Measurements from ENCODE around the gene SUPT7L. TPM values are rescaled to one million over a fixed set of nuclear protein-coding genes. Genes with fewer than 3 reads are reported as not detected.

Gene SUPT7L
- total and polyA plus RNA-seq, 2 of the 4 experiments (the other 2 are of a cell fraction): 16.7 to 33.4 TPM

- no CpG with 5 or more reads among the region's 5 CpGs for WGBS, 2 experiments (ENCODE audit: extremely low coverage in 2 of 2, insufficient read length in 1 of 2)
- in situ Hi-C loops (cut with MboI; ENCODE audit: low sequenced_read_pairs): no loop called here
These were observed 26.6 kb downstream of the SUPT7L start for GRCh38 chr2:27636766-27637165.

More at GRCh38 chr2:27636766-27637165, 26.6 kb downstream of the SUPT7L start:
- CTCF ChIA-PET: no interaction called here
- H3K4me1 ChIP-seq (ENCODE audit: control insufficient read depth, insufficient read depth, low read length): no peaks in the 10 kb centered on the region
- dilution Hi-C loops (cut with HindIII; ENCODE audit: low sequenced_read_pairs, unreplicated experiment) (no loop called here), intact Hi-C loops (cut with micrococcal nuclease) (no loop called here)
- TF ChIP-seq CTCF (conservative IDR thresholded peaks at IDR 0.05; ENCODE audit: low read depth, low read length): no peak
- no peak for TF ChIP-seq BHLHE40 (IDR thresholded peaks at IDR 0.05; ENCODE audit: low read depth, low read length)
- no peak for TF ChIP-seq NFE2L2 (IDR thresholded peaks at IDR 0.05; ENCODE audit: low read depth, low read length)
- no peak for TF ChIP-seq USF2 (IDR thresholded peaks at IDR 0.05; ENCODE audit: low read depth, low read length)
- TF ChIP-seq CEBPB (IDR thresholded peaks at IDR 0.05; ENCODE audit: low read depth, low read length): no peak
- H2BK5ac ChIP-seq (ENCODE audit: low read depth, low read length, poor library complexity, severe bottlenecking): no peak overlapping the region
- H4K20me1 ChIP-seq (ENCODE audit: insufficient read depth, low read length): peaks cover 4% of the 10 kb centered on the region; the same call in 1 of the 2 replicates
- no peak overlapping the region for H3K4me3 ChIP-seq (ENCODE audit: insufficient read depth, low read depth, low read length)
- H3K18ac ChIP-seq (ENCODE audit: low read depth, low read length): no peak overlapping the region
- no peaks in the 10 kb centered on the region for H3K9me3 ChIP-seq (ENCODE audit: control insufficient read depth, insufficient read depth, low read length)
- no peak overlapping the region for H2BK15ac ChIP-seq (ENCODE audit: low read depth, low read length)
- H2AFZ ChIP-seq (replicated peaks; ENCODE audit: low read length, poor library complexity): no peak overlapping the region
- BruUV-seq (replicated peaks): no TSS peak
- POLR2A ChIA-PET (ENCODE audit: unreplicated experiment): no interaction called here
- H3K9me1 ChIP-seq (ENCODE audit: insufficient read depth, low read length): no peaks in the 10 kb centered on the region
- no peak overlapping the region for H3K14ac ChIP-seq (replicated peaks; ENCODE audit: low read depth, low read length)
- no peak overlapping the region for H3K4ac ChIP-seq (ENCODE audit: low read depth, low read length)
- H3K56ac ChIP-seq (ENCODE audit: extremely low read depth, insufficient read depth, low read length): no peak overlapping the region
- H2BK120ac ChIP-seq (ENCODE audit: low read depth, low read length): no peak overlapping the region
- ATAC-seq (ENCODE audit: low read depth) (no peak), DNase-seq (peak; percentile 28)
- peaks cover 33% of the 10 kb centered on the region for H3K36me3 ChIP-seq (ENCODE audit: control insufficient read depth, insufficient read depth, low read length)
- H3K27ac ChIP-seq (ENCODE audit: insufficient read depth, low read length): no peak overlapping the region
- no peak overlapping the region for H3K23ac ChIP-seq (ENCODE audit: low read depth, low read length)
- H2AK5ac ChIP-seq (ENCODE audit: low read depth, low read length): no peak overlapping the region
- H4K91ac ChIP-seq (ENCODE audit: insufficient read depth, low read depth, low read length): no peak overlapping the region
- peaks cover 9 to 24% of the 10 kb centered on the region in 2 experiments; a peak in 3 of 4 replicates for H3K79me1 ChIP-seq (ENCODE audit: low read depth in 1 of 2, low read length in 2 of 2)
- no peak overlapping the region for H4K8ac ChIP-seq (ENCODE audit: low read depth in 2 of 2, low read length in 2 of 2)
- H2BK20ac ChIP-seq (ENCODE audit: low read depth, low read length): no peak overlapping the region
- H3K27me3 ChIP-seq (ENCODE audit: control insufficient read depth, insufficient read depth, low read length): no peaks in the 10 kb centered on the region
- no peak overlapping the region for H3K4me2 ChIP-seq (ENCODE audit: low read depth, low read length)
- no peak overlapping the region for H4K5ac ChIP-seq (ENCODE audit: low read depth, low read length)
- H2AK9ac ChIP-seq (replicated peaks; ENCODE audit: low read depth, low read length, poor library complexity): no peak overlapping the region
- H3K9ac ChIP-seq (ENCODE audit: low read depth, low read length): no peak overlapping the region
